Hepatic stellate cell (primary cell): ENCODE data around the gene GRIN1.

Experiments used
- DNase-seq: peaks from one replicate; pipeline ENCODE4 v3.0.0; 2011; ENCODE audit warnings: low spot score

GRIN1 gene

GRCh38 chr9:137217276-137218211 lies 78.6 kb downstream of the GRIN1 start:
- peak; percentile 83 for DNase-seq

GRCh38 chr9:137218212-137218753 lies 79.3 kb downstream of the GRIN1 start:
- no peak for DNase-seq
